NCI-H226 (cell line): ENCODE measurements around the gene ESAM.
A peak's percentile ranks its signal among the peaks of the same experiment; 100 is the strongest.
"Not testable (repeated sequence)": the region's sequence is repeated elsewhere in the genome, so short reads cannot be mapped to it uniquely, and the experiment has no call there.

Experiments
- DNase-seq: peaks from one replicate; pipeline ENCODE4 v3.0.0-alpha.2; 2015

Gene ESAM

GRCh38 chr11:124762105-124762623, at the start of gene ESAM:
Gene ESAM, minus strand, starts transcription at chr11:124762290. Its CDS starts 136 bp downstream, at chr11:124762154.
- no peak for DNase-seq

- no peak for DNase-seq
Observed at GRCh38 chr11:124811399-124812125, 49.5 kb upstream of the ESAM start.

- no peak for DNase-seq
Observed at GRCh38 chr11:124807660-124808270, 45.7 kb upstream of the ESAM start.

- no peak for DNase-seq
Observed at GRCh38 chr11:124807201-124807600, 45.1 kb upstream of the ESAM start.

GRCh38 chr11:124804884-124805283, 42.8 kb upstream of the ESAM start:
- no peak for DNase-seq

GRCh38 chr11:124801636-124802312, 39.7 kb upstream of the ESAM start:
- peak; percentile 29 for DNase-seq

GRCh38 chr11:124801014-124801413, 38.9 kb upstream of the ESAM start:
- DNase-seq, result peak; percentile 16

GRCh38 chr11:124800226-124800929, 38.3 kb upstream of the ESAM start, which contains the start of gene MSANTD2:
Gene MSANTD2, minus strand, starts transcription at chr11:124800406. Its CDS starts 26 bp downstream, at chr11:124800380.
- DNase-seq, result peak; percentile 71

GRCh38 chr11:124799348-124800225, 37.5 kb upstream of the ESAM start:
- peak; percentile 12 for DNase-seq

- peak; percentile 17 for DNase-seq
Observed at GRCh38 chr11:124798991-124799347, 36.9 kb upstream of the ESAM start.

- no peak for DNase-seq
Observed at GRCh38 chr11:124796312-124796711, 34.2 kb upstream of the ESAM start.

GRCh38 chr11:124793466-124794278, 31.6 kb upstream of the ESAM start:
- DNase-seq, result peak; percentile 22

- no peak for DNase-seq
Observed at GRCh38 chr11:124791626-124792341, 29.7 kb upstream of the ESAM start.

- no peak for DNase-seq
Observed at GRCh38 chr11:124788521-124788920, 26.4 kb upstream of the ESAM start.

- DNase-seq, result no peak
Observed at GRCh38 chr11:124784051-124784450, 22.0 kb upstream of the ESAM start.

GRCh38 chr11:124783002-124783401, 20.9 kb upstream of the ESAM start:
- no peak for DNase-seq

GRCh38 chr11:124779568-124779967, 17.5 kb upstream of the ESAM start:
- no peak for DNase-seq

GRCh38 chr11:124778281-124778680, 16.2 kb upstream of the ESAM start:
- no peak for DNase-seq

GRCh38 chr11:124776865-124777645, 15.0 kb upstream of the ESAM start:
- DNase-seq, result no peak

- DNase-seq, result not testable (repeated sequence)
Observed at GRCh38 chr11:124770959-124771358, 8.9 kb upstream of the ESAM start.
